HG02763 (cell line): ENCODE data around the gene TMEM220.
"Not testable (repeated sequence)": the region's sequence is repeated elsewhere in the genome, so short reads cannot be mapped to it uniquely, and the experiment has no call there.

ENCODE experiments used
- ATAC-seq: cut with Tn5 transposase; IDR thresholded peaks from one replicate; pipeline ENCODE4 v1.9.1; 2021; ENCODE audit warnings: mild to moderate bottlenecking, moderate library complexity; ENCODE audit not compliant: unreplicated experiment

Gene TMEM220

DNA sequence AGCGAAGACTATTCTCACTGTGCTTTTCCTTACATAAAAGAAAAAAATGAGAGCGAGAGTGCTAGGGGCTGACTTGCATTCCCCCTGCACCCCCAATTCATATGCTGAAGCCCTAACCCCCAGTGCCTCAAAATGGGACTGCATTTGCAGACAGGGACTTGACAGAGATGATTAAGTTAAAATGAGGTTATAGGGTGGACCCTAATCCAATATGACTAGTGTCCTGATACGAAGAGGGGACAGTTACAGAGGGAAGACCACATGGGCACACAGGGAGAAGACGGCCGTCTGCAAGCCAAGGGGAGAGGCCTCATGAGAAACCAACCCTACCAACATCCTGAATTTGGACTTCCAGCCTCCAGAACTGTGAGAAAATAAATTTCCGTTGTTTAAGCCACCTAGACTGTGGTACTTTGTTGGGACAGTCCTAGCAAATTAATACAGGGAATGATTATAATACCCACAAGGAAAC, 1.6 kb upstream of the TMEM220 start:
- no peak for ATAC-seq

DNA sequence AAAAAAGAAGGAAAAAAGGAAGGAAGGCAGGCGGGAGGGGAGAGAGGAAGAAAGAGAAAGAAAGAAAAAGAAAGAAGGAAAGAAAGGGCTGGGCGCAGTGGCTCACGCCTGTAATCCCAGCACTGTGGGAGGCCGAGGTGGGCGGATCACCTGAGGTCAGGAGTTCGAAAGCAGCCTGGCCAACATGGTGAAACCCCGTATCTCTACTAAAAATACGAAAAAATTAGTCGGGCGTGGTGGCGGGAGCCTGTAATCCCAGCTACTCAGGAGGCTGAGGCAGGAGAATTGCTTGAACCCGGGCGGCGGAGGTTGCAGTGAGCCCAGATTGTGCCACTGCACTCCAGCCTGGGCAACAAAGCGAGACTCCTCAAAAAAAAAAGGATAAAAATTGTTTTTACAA, 424 bp upstream of the TMEM220 start:
- not testable (repeated sequence) for ATAC-seq

DNA sequence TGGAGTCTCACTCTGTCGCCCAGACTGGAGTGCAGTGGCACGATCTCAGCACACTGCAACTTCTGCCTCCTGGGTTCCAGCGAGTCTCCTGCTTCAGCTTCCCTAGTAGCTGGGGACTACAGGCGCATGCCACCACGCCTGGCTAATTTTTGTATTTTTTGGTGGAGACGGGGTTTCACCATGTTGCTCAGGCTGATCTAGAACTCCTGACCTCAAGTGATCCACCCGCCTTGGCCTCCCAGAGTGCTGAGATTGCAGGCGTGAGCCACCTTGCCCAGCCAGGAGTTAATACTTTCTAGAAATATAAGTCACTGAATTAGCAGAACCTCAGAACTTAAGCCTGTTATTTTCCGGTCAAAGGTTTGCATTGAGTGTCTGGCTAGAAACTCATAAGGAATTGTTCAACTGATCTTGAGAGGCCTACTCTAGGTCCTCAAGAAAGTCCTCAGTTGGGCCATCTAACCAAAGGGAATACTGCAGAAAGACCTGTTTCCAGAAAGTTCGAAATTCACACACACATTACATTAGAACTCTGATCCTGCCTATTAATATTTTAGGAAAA, 1.4 kb downstream of the TMEM220 start:
- ATAC-seq, result no peak

DNA sequence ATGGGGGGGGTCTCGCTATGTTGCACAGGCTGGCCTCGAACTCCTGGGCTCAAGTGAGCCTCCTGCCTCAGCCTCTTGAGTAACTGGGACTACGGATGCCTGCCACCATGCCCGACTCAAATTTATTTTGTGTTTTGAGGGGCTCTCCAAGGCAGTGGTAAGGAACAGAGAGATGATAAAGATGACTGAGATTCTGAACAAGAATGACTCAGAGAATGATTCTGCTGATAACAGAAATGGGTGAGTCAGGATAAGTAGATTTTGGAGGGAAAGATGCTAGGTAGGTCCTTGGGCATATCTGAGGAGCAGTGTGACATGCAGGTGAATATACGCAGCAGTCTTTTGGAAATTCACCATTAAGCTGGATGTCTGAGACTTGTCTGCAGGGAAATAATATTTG, 2.6 kb downstream of the TMEM220 start:
- no peak for ATAC-seq

DNA sequence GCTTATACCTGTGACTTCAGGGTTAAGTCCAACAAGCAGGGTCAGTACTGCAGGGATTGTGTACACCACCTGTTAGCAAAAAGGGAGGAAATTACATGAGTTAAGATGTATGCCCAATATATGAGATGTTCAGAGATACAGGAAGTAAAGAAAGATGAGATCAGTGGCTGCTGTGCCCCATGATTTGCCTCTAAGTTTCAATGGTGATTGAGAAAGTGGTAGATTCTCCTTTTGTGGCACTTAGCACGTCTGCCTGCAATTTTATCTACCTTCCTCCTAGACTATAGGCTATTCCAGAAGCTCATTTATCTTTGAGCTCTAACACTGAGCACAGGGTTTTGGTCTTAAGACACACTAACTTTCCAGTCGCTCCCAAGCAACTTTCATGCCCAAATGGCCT, 3.6 kb downstream of the TMEM220 start:
- ATAC-seq, result no peak

DNA sequence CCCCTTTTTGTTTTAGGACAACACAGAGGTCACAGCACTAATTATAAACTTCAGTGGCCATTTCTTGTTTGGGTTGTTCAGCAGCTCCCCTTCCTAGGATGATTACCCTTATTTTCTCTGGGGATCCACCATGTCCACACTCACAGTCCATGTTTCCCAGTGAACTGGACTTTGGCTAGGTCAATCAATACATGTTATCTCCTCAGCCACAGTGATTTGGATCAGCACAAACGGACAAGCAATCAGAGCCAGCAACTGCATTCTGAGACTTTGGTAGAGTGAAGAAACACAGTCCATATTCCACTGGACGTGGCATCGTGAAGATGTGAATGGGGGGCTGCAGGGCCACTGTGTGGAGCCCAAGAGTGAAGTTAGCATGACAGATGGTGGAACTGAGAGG, 4.6 kb downstream of the TMEM220 start:
- no peak for ATAC-seq

DNA sequence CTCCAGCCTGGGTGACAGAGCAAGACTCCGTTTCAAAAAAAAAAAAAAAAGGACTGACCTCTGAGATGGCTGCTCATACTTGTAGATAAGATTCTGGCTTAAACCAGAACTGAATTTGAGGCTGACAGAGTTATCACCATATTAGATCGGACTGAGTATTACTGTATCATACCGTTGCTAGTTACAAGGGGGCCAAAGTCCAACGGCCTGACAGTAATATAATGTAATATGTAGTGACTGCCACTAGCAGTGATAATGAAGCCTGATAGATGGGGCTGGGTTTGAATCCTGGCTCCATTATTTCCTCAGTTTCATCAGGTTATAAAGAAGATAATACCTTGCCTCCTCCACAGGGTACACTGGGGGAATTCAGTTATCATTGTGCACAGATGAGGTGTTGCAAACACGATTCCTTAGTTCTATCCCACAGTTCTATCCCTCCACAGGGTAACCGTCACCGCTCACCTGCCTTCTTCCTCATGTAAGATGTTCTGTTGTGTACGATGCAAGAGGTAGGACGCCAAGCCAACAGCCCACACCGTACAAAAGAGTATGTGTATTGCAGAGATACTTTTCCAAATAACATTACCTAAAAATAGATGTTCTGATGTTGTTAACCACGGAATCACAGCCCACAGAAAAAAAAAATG, 5.2 kb downstream of the TMEM220 start:
- no peak for ATAC-seq

DNA sequence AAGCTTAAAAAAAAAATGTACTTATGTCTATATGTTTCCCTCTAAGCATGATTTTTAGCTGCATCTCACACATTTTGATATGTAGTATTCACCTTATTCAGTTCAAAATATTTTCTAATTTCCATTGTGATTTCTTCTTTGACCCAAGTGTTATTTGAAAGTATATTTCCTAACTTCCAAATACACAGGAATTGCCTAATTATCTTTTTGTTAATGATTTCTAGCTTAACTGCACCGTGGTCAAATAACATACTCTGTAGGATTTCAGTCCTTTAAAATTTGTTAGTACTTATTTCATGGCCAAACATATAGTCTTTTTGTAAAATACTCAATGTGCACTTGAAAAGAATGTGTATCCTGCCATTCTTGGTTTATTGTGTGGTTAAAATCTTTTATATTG, 11.3 kb downstream of the TMEM220 start:
- ATAC-seq, result no peak

DNA sequence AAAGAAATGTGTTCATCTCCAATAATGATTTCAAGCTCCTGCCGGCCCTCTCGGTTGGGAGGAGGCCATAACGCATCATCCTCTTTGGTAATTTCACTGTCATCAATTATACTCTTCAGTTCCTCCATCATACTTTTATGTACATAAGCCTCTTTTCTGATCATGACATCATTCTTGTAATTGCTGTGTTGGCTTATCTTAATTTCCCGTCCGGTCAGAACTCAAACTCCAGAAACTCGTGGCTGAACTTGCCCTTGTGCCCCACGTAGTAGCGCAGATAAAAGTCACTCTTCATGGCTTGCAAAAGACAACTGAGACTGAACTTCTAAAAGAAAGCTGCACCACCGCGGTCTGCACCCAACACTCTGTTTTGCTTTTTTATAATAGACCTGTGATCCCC, 13.6 kb downstream of the TMEM220 start:
- ATAC-seq, result no peak

DNA sequence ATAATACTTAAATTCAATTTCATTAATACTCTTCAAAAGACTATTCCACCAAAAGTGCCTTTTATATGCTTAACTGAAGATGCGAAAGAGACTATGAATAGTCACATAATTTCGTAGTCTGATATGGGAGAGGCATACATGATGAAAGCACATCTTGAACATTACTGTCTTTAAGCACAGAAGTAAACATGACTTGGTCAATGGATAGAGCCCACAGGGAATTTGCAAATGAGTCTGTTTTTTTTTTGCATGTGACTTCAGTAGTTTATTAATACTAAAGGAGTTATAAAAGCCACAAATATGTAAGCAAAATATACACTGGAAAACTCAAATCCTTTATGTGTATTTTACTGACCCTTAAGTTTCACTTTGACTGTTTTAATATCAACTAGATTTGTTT, 16.5 kb downstream of the TMEM220 start:
- no peak for ATAC-seq

DNA sequence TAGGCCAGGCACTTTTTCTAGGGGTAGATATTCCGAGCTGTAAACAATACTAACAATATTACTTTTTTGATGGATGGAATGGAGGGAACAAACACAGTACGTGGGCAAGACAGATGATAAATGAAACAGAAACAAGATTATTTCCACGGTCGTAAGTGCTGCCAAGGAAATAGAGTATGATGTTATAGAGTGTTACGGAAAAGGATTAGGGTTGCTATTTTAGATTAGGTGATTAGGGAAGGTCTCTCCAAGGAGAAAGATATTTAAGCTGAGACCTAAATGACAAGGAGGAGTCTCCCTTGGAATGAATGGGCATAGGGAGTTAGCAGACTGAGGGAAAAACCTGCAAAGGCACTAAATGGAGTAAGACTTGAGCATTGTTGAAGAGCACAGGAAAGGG, 24.1 kb downstream of the TMEM220 start:
- no peak for ATAC-seq

DNA sequence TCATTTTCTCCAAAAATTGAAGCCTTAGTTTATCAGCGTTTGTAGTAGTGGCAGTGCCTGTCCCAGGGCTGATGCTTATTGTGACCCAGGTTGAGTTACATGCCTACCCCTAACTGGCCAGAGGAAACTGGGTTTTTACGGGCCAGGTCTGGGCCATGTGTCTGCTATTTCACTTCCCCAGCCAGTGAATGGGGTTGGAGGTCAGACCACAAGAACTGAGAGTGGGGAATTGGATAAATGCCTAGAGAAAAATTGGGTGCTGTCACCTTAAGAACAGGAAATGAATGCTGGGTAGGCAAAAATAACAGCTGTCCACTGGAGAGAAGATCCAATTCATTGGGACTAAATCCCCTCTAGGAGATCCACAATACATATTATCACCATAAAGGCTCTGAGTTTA, 27.2 kb downstream of the TMEM220 start:
- ATAC-seq, result no peak

DNA sequence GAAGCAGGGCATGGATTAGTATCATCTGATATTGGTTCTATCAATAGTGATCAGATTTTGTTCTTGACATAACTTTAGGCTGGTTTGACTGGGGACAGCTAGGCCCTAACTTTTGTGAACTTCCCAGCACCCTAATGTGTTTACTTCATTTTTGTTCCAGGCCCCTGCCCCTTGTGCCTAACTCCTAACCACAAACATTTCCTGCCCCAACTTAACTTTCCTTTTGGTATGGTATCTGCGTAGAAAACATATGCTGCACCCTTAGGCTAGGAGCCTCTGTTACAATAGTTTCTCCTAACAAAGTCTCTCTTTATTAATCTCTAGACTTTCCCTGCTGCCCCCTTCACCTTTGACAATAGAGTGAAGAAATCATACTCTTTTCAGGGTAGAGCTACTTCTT, 30.0 kb downstream of the TMEM220 start:
- no peak for ATAC-seq

DNA sequence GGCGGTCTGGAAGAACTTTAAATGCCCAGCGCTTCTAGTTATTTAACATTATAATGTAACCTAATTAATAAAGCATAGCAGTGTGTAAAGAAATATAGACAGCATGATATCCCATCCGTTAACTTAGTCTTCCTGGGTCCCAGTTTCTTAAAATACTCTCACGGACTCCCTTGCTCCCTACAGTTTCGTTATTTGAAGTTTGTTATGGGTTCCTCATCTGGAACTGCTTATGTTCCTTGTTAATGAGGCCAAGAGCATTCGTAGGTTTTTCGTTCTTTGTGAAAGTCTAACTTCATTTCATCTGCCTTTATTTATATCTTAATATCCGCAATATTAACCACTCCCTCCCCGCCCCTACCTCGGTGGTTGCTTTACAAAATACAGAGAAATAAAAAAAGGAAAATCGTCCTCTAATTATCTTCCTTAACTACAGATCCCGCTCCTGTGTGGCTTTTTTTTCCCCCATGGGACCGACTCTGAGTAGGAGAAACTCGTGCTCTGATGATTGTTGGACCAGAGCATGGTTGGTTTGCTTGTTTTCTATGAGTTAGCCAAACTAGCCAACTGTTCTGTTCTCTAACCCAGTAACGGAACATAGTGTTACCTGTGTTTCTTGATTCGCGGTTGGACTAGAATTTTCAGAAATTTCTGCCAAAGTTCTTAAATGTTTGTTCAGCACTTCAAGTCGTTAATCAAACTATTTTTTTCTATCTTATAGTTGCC, 31.6 kb downstream of the TMEM220 start:
- ATAC-seq, result no peak

DNA sequence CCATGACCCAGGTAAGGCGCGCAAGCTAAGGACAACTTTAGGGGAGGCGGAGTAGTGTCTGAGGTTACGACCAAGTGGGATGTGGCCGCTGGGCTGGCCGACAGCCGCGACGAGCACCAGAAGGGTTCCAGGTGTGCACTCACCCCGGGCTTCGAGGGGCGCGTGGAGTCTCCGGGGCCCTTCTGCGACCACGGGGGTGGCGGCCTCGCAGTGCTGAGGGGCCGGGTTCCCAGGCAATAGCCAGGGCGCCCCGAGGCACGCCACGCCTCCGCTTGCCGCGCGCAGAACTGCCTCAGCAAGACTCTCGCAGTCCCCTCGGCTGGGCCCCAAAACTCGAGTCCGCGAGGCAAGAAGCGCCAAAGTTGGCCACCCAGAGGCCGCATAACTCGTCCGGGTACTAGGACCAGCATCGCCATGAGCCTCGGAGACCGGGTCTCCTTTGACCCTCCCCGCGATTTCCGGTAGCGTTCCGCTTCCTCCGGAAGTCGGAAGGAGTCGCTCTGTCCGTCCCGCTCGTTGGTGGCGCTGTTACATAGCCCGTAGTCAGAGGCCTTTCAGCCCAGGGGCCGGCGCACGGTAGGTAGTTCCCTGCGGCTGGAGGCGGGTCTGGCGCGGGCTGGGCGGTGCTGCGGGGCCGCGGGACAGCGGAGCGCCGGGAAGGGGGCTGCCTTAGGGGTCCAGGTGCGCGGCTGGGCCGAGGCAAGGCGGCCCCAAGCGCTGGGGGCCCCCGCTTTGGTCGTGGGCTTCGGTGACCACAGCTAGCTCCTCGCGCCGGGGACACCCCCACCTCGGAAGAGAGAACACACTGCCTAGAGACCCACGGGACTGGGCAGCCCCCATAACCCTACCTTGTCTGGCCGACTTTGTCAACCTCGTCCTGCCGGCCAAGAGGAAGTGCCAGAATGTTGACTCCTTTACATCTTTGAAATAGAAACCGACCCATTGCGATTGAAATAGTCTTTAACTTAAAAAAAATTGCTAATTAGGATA, 32.4 kb downstream of the TMEM220 start, which contains the start of the genes ADPRM and SCO1:
Gene ADPRM, plus strand, starts transcription at position 503 of the 990 bp plus-strand sequence. CDS start 7,333 bp downstream, outside the sequence.
Gene SCO1, minus strand, starts transcription at position 442 of the 990 bp plus-strand sequence. Its CDS starts 26 bp downstream, at position 416.
- ATAC-seq, result peak; percentile 98

DNA sequence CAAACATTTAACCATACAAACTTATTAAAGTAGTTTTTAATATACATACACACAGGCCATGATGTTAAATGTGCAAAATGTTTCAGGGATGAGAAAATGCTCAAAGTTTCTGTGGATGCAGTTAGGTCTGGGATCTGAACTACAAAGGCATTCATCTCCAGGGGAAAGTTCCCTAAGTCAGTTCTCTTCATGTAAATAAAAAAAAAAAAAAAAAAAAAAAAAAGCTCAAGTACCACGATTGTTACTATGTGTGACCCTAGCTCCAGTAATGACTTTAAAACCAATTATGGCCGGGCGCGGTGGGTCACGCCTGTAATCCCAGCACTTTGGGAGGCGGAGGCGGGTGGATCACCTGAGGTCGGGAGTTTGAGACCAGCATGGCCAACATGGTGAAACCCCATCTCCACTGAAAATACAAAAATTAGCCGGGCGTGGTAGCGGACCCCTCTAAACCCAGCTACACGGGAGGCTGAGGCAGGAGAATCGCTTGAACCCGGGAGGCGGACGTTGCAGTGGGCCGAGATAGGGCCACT, 33.9 kb downstream of the TMEM220 start:
- not testable (repeated sequence) for ATAC-seq

DNA sequence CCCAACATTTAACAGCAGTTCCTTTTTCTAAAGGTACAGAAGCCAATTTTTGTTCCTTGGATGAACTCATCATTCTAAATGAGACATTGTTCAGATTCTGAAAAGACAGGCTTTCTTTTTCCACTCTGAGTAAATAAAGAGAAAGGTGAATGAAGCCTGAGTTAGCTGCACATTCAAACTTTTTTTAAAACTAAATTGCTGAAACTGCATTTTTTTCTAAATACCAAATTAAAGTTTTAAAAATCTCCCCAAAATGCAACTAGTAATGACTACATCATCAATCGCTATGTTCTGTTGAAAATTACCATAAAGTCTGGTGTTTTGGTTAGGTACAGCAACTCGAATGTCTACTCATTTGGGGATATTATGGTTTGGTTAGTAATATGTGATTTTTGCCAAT, 42.3 kb downstream of the TMEM220 start:
- ATAC-seq, result no peak

DNA sequence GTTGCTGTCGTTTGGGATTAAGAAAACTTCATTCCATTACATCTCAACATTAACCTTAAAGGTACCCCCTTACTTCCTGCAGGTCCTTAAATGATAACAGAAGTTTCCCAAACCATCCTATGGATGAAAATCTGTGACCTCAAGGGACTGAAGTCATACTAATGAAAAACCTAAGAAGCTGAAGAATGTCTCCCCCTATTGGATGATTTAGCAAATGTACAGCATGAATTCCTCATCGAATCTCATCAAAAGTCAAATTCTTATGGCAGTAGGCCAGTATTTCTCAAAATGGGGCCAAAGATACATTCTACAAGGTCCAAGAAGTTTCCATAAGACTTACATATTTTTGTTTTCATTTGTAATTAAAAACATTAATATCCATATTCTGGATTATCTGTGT, 46.0 kb downstream of the TMEM220 start:
- ATAC-seq, result no peak

DNA sequence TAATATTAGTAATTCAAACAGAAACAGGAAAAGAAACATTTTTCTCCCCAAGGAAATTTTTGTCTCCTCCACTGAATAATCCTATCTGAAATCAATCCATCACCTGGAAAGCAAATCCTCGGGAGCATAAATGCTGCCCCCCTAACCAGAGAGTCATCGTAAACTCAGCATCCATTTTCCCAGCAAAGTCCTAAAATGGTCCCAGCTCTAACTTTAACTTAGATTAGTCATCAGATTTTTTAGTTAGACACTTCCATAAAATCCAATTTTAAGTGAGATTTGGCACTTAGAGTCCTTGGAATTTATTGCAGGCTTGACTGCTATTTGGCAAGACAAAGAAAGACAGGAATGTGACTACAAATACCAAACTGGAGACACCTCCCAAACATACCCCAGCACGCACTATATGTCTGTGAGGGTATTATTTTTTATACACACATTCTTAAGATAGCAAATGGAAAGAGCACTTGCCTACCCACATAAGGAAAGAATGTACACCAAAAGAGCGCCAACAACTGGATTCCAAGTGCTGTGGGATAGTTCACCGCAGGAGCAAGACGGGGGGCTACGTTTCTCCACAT, 47.9 kb downstream of the TMEM220 start:
- no peak for ATAC-seq

DNA sequence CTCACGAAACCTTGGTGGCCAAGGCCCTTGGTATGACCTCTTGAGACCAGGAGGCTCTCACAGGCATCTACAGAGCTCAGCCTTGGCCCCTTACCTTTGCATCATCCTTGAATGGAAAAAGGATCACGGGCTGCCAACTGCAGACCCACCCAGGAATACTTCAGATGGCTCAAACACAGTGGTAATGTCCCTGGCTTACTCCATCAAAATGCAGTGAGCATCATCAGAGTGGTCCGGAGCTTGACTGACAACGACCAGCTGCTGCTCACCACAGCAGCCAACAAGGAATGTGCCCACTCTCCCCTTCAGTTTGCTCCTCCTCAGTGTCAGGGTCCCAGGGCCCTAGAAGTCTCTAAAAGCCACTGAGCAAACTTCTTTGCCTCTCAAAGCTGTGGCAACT, 55.1 kb downstream of the TMEM220 start:
- ATAC-seq, result no peak
